Mucosa of descending colon (tissue), 3 donors: ENCODE results near the gene BARHL1. TPM values are rescaled to one million over a fixed set of nuclear protein-coding genes. Genes with fewer than 3 reads are reported as not detected.

ENCODE experiments used
- ATAC-seq: fragments of 200-7000 bp; cut with Tn5 transposase; one replicate; pipeline ENCODE4 v1.9.1; 2020; ENCODE audit warnings: mild to moderate bottlenecking, moderate library complexity
- DNase-seq, 3 donors: peaks; one replicate each; pipeline ENCODE4 v3.0.0-alpha.2; 2020
- H3K36me3 ChIP-seq: fragments of 200-600 bp; one replicate; pipeline ENCODE4 v1.8.0; 2021; ENCODE audit warnings: low read depth, mild to moderate bottlenecking
- H3K4me1 ChIP-seq: fragments of 200-600 bp; one replicate; pipeline ENCODE4 v1.8.0; 2021; ENCODE audit warnings: low read depth, mild to moderate bottlenecking
- H3K4me3 ChIP-seq: fragments of 200-600 bp; one replicate; pipeline ENCODE4 v1.8.0; 2021; ENCODE audit warnings: mild to moderate bottlenecking
- H3K9me3 ChIP-seq: fragments of 200-600 bp; one replicate; pipeline ENCODE4 v1.8.0; 2021; ENCODE audit warnings: mild to moderate bottlenecking
- intact Hi-C, 2 donors: fragments of 100-400 bp; cut with DNase I in 1 of 2; cut with micrococcal nuclease in 1 of 2; formaldehyde crosslinking; loops; one replicate each; pipeline versions ENCODE4 v1.11.0 to v1.11.1; 2022; cut with DNase I, micrococcal nuclease
- total RNA-seq, 3 donors: library from RNA; stranded (reverse); fragmentation: NEBNext Ultra II Directional in 2 of 3; extraction: Animal tissue kit (Norgen Biotek cat#: 25700) in 2 of 3; gene quantifications; one replicate each; pipeline versions ENCODE4 v1.2.1 to v1.2.4, GENCODE V29; 2021 to 2023
- TF ChIP-seq, protein P1 (sequence below): fragments of 200-600 bp; IDR thresholded peaks from one replicate; pipeline ENCODE4 v1.8.0; 2022; ENCODE audit warnings: antibody characterized with exemption, mild to moderate bottlenecking
- donor health status: DM: no; HTN: no; CAD: no; lungs with moderate emphysema.
- donor health status: DM: no; HTN: no; CAD: no.
- donor health status: DM: no; HTN: yes; CAD: no.

BARHL1 gene
- total RNA-seq, 3 donors from 2014 or later = not detected

DNA sequence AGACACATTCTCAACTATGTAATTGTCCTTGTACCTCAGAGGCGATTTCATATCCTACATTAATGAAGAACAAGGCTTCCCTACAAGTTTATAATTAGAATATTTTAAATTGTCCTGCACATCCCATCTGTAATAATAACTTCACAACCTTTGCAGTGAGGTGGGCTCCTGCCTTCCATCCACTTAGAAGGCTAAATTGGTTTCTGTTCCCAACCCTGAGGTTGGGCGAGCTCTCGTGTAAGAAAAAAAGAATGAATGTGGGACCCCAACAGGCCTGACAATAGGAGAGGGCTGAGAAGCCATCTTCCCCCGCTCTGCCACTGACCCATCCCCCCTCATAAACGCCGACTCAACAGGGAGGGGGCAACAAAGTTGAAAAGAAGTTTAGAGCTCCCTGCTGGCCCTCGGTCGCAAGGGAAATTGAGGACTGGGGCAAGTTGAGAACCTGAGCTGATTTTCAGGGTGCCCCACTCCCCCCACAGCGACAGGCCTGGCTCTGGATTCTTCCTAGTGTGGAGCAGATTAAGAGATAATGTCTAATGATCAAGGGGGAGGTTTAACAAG, 9.4 kb downstream of the BARHL1 start:
- Histone ChIP-seq H3K4me3 (no peak overlapping the region), H3K9me3 (no peaks in the 10 kb centered on the region), H3K36me3 (no peaks in the 10 kb centered on the region), H3K4me1 (no peaks in the 10 kb centered on the region)
- intact Hi-C loops = no loop called here
- TF ChIP-seq, protein P1, sequence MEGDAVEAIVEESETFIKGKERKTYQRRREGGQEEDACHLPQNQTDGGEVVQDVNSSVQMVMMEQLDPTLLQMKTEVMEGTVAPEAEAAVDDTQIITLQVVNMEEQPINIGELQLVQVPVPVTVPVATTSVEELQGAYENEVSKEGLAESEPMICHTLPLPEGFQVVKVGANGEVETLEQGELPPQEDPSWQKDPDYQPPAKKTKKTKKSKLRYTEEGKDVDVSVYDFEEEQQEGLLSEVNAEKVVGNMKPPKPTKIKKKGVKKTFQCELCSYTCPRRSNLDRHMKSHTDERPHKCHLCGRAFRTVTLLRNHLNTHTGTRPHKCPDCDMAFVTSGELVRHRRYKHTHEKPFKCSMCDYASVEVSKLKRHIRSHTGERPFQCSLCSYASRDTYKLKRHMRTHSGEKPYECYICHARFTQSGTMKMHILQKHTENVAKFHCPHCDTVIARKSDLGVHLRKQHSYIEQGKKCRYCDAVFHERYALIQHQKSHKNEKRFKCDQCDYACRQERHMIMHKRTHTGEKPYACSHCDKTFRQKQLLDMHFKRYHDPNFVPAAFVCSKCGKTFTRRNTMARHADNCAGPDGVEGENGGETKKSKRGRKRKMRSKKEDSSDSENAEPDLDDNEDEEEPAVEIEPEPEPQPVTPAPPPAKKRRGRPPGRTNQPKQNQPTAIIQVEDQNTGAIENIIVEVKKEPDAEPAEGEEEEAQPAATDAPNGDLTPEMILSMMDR = no peak
- DNase-seq = no peak
- no peak for ATAC-seq

DNA sequence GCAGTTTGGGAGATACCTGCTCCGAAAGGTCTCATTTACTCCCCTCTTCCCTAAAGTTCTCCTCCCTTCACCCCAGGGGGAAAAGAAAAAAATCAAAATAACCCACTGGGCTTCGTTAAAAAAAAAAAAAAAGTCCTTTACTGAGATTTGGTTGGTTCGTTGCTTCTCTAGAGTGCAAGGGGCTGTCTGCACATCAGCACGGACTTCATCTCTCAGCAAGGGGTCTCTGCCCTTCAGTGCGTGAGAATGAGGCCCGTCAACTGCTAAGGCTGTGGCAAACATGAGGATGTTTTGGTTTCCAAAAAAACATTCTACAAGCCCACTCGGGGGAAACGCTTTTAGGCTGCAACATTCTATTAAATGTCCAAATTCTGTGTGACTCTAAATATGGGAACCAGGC, 10.0 kb downstream of the BARHL1 start:
- Histone ChIP-seq H3K9me3 (no peaks in the 10 kb centered on the region), H3K4me1 (no peaks in the 10 kb centered on the region), H3K36me3 (no peaks in the 10 kb centered on the region), H3K4me3 (no peak overlapping the region)
- intact Hi-C loops = no loop called here
- DNase-seq (no peak), ATAC-seq (no peak)
- TF ChIP-seq, protein P1 = no peak

DNA sequence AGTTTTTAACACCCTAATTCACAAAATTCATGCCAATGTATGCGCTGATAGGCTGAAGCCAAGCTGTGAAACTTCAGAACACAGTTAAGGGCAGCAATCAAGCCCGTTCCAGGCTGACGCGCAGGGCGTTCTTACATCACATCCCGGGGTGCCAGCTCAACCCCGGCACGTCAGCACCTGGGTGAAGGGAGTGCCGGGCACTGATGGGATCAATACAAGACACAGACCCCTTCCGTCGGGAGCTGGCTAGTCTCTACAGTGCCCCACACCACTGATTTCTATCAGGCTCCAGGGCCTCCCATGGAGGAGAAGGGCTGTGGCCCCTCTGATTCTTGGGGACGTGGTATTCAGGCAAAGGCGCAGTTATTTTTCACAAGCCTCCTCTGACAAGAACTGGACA, 12.0 kb downstream of the BARHL1 start:
- ATAC-seq (no peak), DNase-seq (no peak)
- Histone ChIP-seq H3K4me1 (no peaks in the 10 kb centered on the region), H3K36me3 (no peaks in the 10 kb centered on the region), H3K4me3 (no peak overlapping the region), H3K9me3 (no peaks in the 10 kb centered on the region)
- intact Hi-C loops = no loop called here
- TF ChIP-seq, protein P1 = no peak

DNA sequence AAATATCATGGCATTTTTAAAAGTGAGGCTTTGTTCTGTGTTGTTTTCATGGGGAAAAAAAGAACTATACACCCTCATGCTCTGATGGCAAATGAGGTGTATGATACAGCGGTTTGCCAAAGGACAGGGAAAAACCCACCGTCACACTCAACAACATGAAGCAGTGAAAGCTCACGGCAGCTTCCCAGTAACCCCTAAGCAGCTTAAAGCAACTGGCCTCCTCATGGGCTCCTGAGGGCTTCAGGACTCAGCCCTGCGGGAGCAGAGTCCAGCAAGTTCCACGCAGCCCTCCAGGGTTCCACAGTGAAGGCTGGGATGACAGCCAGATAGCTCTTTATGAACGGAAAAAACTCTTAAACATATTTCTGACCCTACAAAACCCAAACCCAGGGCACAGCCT, 12.9 kb downstream of the BARHL1 start:
- H3K4me1 ChIP-seq = no peaks in the 10 kb centered on the region
- intact Hi-C loops = no loop called here
- no peak for DNase-seq
- TF ChIP-seq, protein P1 = no peak
- ATAC-seq = no peak
- H3K9me3 ChIP-seq = no peaks in the 10 kb centered on the region
- no peak overlapping the region for H3K4me3 ChIP-seq
- H3K36me3 ChIP-seq = no peaks in the 10 kb centered on the region

DNA sequence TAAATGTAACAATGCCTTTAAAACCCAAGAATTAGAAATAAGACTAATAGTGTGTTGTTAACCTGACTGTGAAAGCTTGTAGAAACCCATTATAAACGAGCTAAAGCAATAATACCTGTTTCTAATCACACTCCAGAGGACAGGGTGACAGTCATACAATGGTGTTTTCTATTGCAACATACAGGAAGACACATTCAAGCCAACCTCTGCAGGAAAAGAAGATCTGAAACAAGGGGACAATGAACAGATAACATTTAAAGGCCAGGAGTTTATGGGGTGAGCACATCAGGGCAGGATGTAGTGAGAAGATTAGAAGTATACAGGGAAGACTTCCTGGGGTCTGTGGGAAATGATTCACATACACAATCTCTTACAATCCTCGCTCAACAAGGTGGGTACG, 13.8 kb downstream of the BARHL1 start:
- Histone ChIP-seq H3K9me3 (no peaks in the 10 kb centered on the region), H3K4me3 (no peak overlapping the region), H3K36me3 (no peaks in the 10 kb centered on the region), H3K4me1 (no peaks in the 10 kb centered on the region)
- intact Hi-C loops = no loop called here
- TF ChIP-seq, protein P1 = no peak
- DNase-seq (no peak), ATAC-seq (no peak)
